T-helper 2 cell treated with Interferon-gamma antibody and Interleukin-4, amounts not matched to agents 5 μg/mL and 100 μg/mL, for 36 hours (primary cell): Measurements from ENCODE around the gene OR2C1.
A peak's percentile ranks its signal among the peaks of the same experiment; 100 is the strongest.

ENCODE experiments used
- DNase-seq: peaks from one replicate; pipeline ENCODE4 v3.0.0; 2021; ENCODE audit warnings: low spot score
- H3K27ac Mint-ChIP-seq: one replicate; pipeline ENCODE4 v1.8.0; 2021; ENCODE audit warnings: mild to moderate bottlenecking, mixed read lengths
- H3K27me3 Mint-ChIP-seq: one replicate; pipeline ENCODE4 v1.8.0; 2021; ENCODE audit warnings: low read depth, mixed read lengths
- H3K36me3 Mint-ChIP-seq: one replicate; pipeline ENCODE4 v1.8.0; 2021; ENCODE audit warnings: low read depth, mixed read lengths
- H3K4me1 Mint-ChIP-seq: one replicate; pipeline ENCODE4 v1.8.0; 2021; ENCODE audit warnings: low read depth, mixed read lengths
- H3K4me3 Mint-ChIP-seq: one replicate; pipeline ENCODE4 v1.8.0; 2022; ENCODE audit warnings: mild to moderate bottlenecking, moderate library complexity, mixed read lengths
- H3K9me3 Mint-ChIP-seq: one replicate; pipeline ENCODE4 v1.8.0; 2021; ENCODE audit warnings: mixed read lengths

Gene OR2C1

DNA sequence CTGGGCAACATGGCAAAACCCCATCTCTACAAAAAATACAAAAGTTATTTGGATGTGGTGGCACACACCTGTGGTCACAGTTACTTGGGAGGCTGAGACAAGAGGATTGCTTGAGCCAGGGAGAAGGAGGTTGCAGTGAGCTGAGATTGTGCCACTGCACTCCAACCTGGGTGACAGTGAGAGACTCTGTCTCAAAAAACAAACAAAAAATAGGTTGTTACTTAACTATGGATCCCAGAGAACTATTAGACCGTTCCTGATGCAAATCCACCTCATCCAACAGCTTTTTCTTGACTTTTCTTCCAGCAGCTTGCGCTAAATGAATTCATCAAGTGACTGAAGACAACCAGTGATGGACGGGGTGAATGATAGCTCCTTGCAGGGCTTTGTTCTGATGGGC lies at the start of gene OR2C1:
Gene OR2C1, plus strand, starts transcription at position 301 of the 400 bp plus-strand sequence. Its CDS starts 52 bp downstream, at position 353.
- H3K4me1 Mint-ChIP-seq: no peaks in the 10 kb centered on the region
- H3K9me3 Mint-ChIP-seq: peaks cover 41% of the 10 kb centered on the region
- H3K27me3 Mint-ChIP-seq: no peaks in the 10 kb centered on the region
- H3K36me3 Mint-ChIP-seq: no peaks in the 10 kb centered on the region
- H3K4me3 Mint-ChIP-seq: no peak within 1 kb of the TSS
- DNase-seq: no peak
- no peak within 1 kb of the TSS for H3K27ac Mint-ChIP-seq

DNA sequence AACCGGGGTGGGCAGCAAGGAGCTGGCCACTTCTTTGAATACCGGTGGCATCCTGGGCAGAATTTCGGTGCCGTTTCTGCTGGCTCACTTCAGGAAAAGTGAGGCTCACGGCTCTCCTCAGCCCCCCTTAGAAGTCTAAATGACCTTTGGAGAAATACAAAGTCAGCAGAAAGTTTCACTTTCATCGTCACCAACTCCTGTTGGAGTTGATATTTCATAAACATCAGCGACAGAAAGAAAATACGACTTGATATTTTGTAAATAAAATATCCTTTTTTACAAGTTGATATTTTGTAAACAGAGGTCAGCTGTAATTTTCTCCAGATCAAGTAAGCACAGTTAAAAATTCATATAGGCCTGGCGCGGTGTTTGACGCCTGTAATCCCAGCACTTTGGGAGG lies 49.6 kb upstream of the OR2C1 start:
- Mint-ChIP-seq H3K4me3 (peak overlapping the region; percentile 81), H3K9me3 (peaks cover 56% of the 10 kb centered on the region), H3K27ac (peak overlapping the region; percentile 82), H3K36me3 (peaks cover 73% of the 10 kb centered on the region), H3K4me1 (peaks cover 6% of the 10 kb centered on the region), H3K27me3 (no peaks in the 10 kb centered on the region)
- no peak for DNase-seq

DNA sequence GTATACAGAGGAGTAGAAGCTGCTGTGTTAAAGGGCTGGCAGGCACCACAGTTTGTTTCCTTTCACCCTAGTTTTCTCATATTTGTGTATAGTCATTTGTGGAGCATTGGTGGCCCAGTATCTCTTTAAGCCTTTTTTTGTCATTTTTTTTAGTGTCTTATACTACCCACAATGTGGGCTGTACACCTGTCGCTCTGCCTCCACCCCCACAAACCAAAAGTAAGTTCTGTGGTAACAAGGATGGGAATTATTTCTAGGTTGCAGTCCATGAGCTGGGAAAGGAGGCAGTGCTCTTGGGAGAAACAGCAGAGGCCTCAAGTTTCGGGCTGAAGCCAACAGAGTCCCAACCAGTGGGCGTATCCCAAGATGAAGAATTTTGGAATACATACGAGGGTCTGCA lies 44.2 kb upstream of the OR2C1 start:
- no peaks in the 10 kb centered on the region for H3K4me1 Mint-ChIP-seq
- H3K27ac Mint-ChIP-seq: no peak overlapping the region
- no peak overlapping the region for H3K4me3 Mint-ChIP-seq
- peaks cover 75% of the 10 kb centered on the region for H3K9me3 Mint-ChIP-seq
- DNase-seq: no peak
- H3K27me3 Mint-ChIP-seq: no peaks in the 10 kb centered on the region
- peaks cover 95% of the 10 kb centered on the region for H3K36me3 Mint-ChIP-seq

DNA sequence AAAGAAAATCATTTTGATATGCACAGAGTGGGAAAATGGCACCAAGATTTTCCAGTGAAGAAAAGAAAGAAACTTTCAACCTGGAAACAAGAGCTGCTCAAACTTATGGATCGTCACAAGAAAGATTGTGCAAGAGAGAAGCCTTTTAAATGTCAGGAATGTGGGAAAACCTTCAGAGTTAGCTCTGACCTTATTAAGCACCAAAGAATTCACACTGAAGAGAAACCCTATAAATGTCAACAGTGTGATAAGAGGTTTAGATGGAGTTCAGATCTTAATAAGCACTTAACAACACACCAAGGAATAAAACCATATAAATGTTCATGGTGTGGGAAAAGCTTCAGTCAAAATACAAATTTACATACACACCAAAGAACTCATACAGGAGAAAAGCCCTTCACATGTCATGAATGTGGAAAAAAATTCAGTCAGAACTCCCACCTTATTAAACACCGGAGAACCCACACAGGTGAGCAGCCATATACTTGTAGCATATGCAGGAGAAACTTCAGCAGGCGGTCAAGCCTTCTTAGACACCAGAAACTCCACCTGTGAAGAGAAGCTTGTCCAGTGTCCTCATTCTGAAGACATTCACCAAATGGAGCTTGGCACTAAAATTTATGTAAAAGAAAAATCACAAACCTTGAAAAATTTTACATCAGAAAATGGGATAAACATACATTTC lies 38.2 kb upstream of the OR2C1 start:
- no peak overlapping the region for H3K4me3 Mint-ChIP-seq
- no peaks in the 10 kb centered on the region for H3K27me3 Mint-ChIP-seq
- no peak for DNase-seq
- peaks cover 72% of the 10 kb centered on the region for H3K36me3 Mint-ChIP-seq
- H3K4me1 Mint-ChIP-seq: no peaks in the 10 kb centered on the region
- H3K9me3 Mint-ChIP-seq: peaks cover 83% of the 10 kb centered on the region
- H3K27ac Mint-ChIP-seq: no peak overlapping the region

DNA sequence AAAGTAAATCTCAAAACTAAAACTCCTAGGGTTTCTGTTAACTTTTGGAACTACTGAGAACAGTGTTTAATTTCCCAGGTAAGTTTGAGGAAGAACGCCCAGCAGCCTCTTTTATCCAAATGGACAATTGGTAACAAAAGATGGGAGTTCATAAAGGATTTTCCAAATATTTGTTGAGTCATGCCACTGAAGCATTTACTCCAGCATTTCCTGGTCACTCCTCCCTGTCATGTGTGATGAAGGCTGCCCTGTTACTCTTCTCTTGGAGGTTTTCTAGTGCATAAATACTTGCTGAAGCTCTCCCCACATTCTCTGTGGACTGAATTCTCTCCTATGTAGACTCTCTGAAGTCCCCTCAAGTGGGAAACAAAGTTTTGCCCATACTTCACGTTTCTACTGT lies 33.9 kb upstream of the OR2C1 start:
- Mint-ChIP-seq H3K4me1 (no peaks in the 10 kb centered on the region), H3K9me3 (peaks cover 62% of the 10 kb centered on the region), H3K27ac (no peak overlapping the region), H3K27me3 (no peaks in the 10 kb centered on the region), H3K4me3 (no peak overlapping the region), H3K36me3 (peaks cover 28% of the 10 kb centered on the region)
- DNase-seq: no peak

DNA sequence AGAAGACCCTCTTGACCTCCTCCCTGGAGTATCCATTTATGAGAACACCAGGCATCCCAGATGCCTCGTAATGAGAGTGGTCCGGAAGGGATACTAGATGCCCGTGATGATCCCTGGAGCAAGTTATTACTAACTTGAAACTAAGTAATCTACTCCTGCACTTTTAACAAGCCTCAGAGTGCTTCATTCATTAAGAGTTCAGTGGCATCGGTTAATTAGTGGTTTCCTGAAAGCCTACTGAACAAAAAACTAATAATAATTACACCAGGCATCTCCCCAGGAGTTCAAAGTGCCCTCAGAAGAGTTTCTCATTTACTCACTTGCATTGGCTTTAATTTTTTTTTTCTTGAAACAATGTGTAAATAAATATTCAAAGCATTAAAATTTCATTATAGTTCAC lies 28.2 kb upstream of the OR2C1 start:
- no peaks in the 10 kb centered on the region for H3K4me1 Mint-ChIP-seq

DNA sequence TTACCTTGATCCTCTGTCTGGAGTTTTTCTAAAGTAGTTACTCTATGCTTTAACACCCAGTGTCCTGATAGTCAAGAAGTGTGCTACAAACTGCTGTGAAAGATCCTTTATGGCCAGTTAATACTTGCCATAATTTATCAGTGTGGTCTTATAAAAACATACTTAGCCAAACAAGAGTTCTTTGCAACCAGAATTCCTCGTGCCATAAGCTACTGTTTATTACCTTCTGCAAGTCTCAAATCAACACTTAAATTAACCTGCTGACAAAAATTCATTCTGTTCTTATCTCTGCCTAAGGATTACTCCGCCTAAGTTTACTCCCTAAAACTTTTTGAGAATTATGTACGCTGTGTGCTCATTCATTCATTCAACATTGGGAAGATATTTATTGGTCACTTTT lies 27.6 kb upstream of the OR2C1 start:
- no peak for DNase-seq
- Mint-ChIP-seq H3K27ac (no peak overlapping the region), H3K4me1 (no peaks in the 10 kb centered on the region)

More for the DNA sequence above, 28.2 kb upstream of the OR2C1 start:
- H3K4me3 Mint-ChIP-seq: no peak overlapping the region
- no peaks in the 10 kb centered on the region for H3K27me3 Mint-ChIP-seq
- H3K36me3 Mint-ChIP-seq: no peaks in the 10 kb centered on the region
- no peak for DNase-seq
- H3K9me3 Mint-ChIP-seq: peaks cover 40% of the 10 kb centered on the region
- H3K27ac Mint-ChIP-seq: no peak overlapping the region

DNA sequence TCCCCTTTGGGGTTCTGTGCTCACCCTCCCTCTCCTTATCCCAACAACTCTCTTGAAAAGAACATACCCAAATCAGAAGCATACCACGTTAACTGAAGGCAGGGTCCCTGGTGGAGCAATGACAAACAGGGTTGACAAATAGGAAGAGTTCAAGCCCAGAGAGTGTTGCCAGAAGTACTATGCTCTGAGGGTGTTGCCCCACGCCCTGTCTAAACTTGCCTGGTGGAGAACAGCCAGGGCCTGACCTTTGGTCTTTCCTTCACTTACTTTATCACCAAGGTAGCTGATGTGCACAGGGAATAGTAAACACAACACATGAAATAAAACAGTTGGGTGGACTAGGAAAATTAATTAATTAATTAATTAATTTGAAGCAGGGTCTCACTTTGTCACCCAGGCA lies 27.0 kb upstream of the OR2C1 start:
- no peak for DNase-seq
- H3K4me3 Mint-ChIP-seq: no peak overlapping the region
- H3K9me3 Mint-ChIP-seq: peaks cover 40% of the 10 kb centered on the region
- H3K4me1 Mint-ChIP-seq: no peaks in the 10 kb centered on the region
- H3K27me3 Mint-ChIP-seq: no peaks in the 10 kb centered on the region
- H3K36me3 Mint-ChIP-seq: peaks cover 1% of the 10 kb centered on the region
- H3K27ac Mint-ChIP-seq: no peak overlapping the region

More for the DNA sequence above, 27.6 kb upstream of the OR2C1 start:
- Mint-ChIP-seq H3K27me3 (no peaks in the 10 kb centered on the region), H3K36me3 (no peaks in the 10 kb centered on the region), H3K9me3 (peaks cover 40% of the 10 kb centered on the region), H3K4me3 (no peak overlapping the region)

DNA sequence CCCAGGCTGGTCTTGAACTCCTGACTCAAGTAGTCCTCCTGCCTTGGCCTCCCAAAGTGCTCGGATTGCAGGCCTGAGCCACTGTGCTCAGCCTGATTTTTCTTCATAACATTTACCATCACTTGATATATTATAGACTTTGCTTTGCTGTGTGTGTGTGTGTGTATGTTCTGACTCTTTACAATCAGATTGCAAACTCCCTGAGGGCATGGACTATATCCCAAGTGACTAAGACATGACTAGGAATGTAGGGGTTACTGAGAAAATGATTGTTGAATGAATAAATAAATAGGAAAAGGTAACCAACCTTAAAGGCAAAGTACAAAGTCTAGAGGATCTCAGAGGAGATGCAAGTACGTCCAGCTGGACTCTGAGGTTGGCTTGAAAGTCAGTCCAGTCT lies 9.6 kb upstream of the OR2C1 start:
- H3K4me3 Mint-ChIP-seq: no peak overlapping the region
- no peaks in the 10 kb centered on the region for H3K27me3 Mint-ChIP-seq
- H3K36me3 Mint-ChIP-seq: no peaks in the 10 kb centered on the region
- peaks cover 17% of the 10 kb centered on the region for H3K9me3 Mint-ChIP-seq
- H3K4me1 Mint-ChIP-seq: no peaks in the 10 kb centered on the region
- no peak for DNase-seq
- H3K27ac Mint-ChIP-seq: no peak overlapping the region

DNA sequence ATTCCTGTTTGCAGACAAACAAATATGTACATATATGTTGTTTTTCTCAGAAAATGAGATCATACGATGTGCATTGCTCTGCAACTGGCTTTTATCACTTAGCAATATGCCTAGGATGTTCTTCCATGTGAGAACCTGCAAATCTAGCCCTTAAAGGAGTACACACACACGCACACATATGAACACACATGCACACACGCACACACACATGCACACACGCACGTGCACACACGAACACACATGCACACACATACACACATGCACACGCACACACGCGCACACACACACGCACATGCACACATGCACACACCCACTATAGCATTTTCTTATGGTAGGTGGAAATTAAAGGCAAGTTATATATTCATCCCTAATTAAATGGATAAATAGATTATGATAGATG lies 8.1 kb upstream of the OR2C1 start:
- Mint-ChIP-seq H3K4me3 (no peak overlapping the region), H3K4me1 (no peaks in the 10 kb centered on the region)

DNA sequence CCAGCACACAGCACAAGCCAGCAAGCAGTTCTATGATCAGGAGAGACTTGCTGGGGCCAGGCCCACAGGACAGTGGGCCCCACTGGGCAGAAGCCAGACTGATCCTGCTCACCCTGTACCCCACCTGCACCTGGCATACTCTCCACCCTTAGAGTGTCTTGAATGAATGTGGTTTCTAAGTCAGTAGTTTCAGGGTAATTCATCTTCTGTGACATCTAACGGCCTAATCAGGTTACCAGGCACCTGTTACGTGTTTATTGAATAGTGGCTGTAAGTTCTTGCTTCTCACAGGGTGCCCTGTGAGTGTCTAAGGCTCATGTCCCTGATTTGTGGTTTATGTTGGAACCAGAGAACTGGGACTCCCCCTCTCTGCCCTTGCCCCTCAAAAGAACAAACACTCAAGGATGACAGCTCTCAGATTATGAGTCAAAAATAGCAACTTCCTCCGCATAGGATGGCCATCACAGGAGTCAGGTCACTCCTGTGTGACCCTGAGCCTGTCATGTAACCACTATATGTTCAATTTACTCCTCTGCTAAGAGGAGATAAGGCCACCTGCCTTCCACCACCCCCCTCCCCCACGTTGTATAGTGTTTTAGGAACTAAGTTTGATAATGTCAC lies 7.0 kb upstream of the OR2C1 start:
- H3K4me3 Mint-ChIP-seq: no peak overlapping the region
- H3K4me1 Mint-ChIP-seq: no peaks in the 10 kb centered on the region
- no peak overlapping the region for H3K27ac Mint-ChIP-seq
- no peaks in the 10 kb centered on the region for H3K36me3 Mint-ChIP-seq
- no peak for DNase-seq
- H3K27me3 Mint-ChIP-seq: no peaks in the 10 kb centered on the region
- peaks cover 16% of the 10 kb centered on the region for H3K9me3 Mint-ChIP-seq

More for the DNA sequence above, 8.1 kb upstream of the OR2C1 start:
- no peaks in the 10 kb centered on the region for H3K36me3 Mint-ChIP-seq
- H3K27ac Mint-ChIP-seq: no peak overlapping the region
- peaks cover 23% of the 10 kb centered on the region for H3K9me3 Mint-ChIP-seq
- no peaks in the 10 kb centered on the region for H3K27me3 Mint-ChIP-seq
- no peak for DNase-seq

DNA sequence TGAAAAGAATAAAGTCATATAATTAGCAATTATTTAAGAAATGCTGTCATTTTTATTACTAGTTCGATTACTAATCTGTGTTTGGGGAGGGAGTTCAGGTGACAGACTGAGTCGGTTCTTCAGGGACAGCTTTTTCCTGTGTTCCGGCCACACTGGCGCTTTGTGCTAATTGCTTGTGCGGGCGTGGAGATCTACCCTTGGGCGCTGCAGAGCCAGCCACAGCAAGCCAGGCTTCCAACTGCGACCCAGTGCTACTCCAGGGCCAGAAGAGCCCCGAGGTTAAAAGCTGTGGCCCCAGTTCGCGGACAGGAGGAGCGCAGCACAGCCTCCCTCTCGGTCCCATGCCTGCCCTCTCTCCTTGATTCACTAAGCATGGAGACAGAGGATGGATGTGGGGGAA lies 6.5 kb upstream of the OR2C1 start:
- Mint-ChIP-seq H3K4me3 (no peak overlapping the region), H3K27ac (no peak overlapping the region), H3K36me3 (no peaks in the 10 kb centered on the region), H3K9me3 (peaks cover 17% of the 10 kb centered on the region), H3K27me3 (no peaks in the 10 kb centered on the region), H3K4me1 (no peaks in the 10 kb centered on the region)
- no peak for DNase-seq

DNA sequence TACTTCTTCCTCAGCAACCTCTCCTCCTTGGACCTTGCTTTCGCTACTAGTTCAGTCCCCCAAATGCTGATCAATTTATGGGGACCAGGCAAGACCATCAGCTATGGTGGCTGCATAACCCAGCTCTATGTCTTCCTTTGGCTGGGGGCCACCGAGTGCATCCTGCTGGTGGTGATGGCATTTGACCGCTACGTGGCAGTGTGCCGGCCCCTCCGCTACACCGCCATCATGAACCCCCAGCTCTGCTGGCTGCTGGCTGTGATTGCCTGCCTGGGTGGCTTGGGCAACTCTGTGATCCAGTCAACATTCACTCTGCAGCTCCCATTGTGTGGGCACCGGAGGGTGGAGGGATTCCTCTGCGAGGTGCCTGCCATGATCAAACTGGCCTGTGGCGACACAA lies 429 bp downstream of the OR2C1 start:
- H3K27me3 Mint-ChIP-seq: no peaks in the 10 kb centered on the region
- H3K4me1 Mint-ChIP-seq: no peaks in the 10 kb centered on the region
- H3K27ac Mint-ChIP-seq: no peak overlapping the region
- no peaks in the 10 kb centered on the region for H3K36me3 Mint-ChIP-seq
- no peak for DNase-seq
- H3K4me3 Mint-ChIP-seq: no peak overlapping the region
- H3K9me3 Mint-ChIP-seq: peaks cover 46% of the 10 kb centered on the region

DNA sequence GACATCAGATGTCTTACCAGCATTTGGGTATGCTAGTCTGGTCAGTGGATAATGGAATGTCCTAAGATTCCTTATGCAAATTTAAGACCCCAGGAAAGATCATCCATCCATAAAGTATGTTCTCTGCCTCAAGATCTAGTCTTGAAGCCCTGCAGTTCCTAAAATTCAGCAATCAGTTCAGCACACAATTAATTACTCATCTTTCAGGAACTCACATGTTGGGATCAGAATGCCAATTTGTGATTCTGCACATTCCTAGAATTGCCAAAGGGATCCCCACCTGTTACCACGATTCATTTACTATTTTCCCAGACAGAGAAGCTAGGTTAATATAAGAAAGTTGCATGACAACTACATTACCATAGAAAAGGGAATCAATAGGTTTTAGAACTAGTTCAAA lies 3.2 kb downstream of the OR2C1 start:
- Mint-ChIP-seq H3K36me3 (no peaks in the 10 kb centered on the region), H3K9me3 (peaks cover 51% of the 10 kb centered on the region), H3K4me3 (no peak overlapping the region), H3K27ac (no peak overlapping the region), H3K4me1 (no peaks in the 10 kb centered on the region), H3K27me3 (no peaks in the 10 kb centered on the region)
- DNase-seq: no peak

DNA sequence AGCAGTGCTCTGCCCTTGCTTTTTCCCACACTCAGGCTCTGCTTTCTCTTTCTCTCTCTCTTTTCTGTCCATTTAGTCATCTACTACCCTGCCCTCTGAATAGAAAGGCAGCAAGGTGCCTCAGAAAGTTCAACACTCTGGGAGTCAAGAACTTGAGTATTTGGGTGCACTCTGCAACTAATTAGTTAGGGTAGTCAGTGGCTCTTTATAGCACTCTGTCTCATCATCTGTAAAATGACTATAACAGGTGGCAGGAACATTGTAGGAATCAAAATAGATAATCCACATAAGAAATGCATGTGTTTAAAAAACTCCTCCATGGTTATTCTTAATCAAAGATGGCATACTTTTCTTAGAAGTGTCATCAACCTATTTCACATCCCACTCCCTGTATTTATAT lies 7.2 kb downstream of the OR2C1 start:
- no peak for DNase-seq
- Mint-ChIP-seq H3K9me3 (peaks cover 54% of the 10 kb centered on the region), H3K36me3 (peaks cover 9% of the 10 kb centered on the region), H3K4me1 (peaks cover 3% of the 10 kb centered on the region), H3K4me3 (no peak overlapping the region), H3K27me3 (no peaks in the 10 kb centered on the region), H3K27ac (no peak overlapping the region)
